Stimulated activated CD8-positive, alpha-beta memory T cell treated with anti-CD3 and anti-CD28 coated beads, Interleukin-15, amount 100 ng/mL, for 4 hours (primary cell): ENCODE results near the gene SERTAD1.

Source experiments
- DNase-seq, 2 donors: peaks; one replicate each; pipeline ENCODE4 v3.0.0-alpha.2; 2020; ENCODE audit warnings: low read depth in 2 of 2

Gene SERTAD1

DNA sequence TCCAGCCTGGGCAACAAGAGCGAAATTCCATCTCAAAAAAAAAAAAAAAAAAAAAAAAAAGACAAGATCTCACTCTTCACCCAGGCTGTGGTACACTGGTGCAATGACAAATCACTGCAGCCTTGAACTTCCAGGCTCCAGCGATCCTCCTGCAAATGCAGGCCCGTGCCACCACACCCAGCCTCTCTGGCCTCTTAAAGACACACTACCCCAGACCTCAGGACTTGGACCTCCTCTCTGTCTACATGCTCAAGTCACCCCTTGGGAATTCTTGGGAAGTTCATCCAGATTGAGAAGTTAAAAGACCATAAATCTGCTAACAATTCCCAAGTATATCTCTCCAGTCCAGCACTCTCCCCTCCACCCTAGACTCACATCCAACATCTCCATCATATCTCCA, 25.2 kb downstream of the SERTAD1 start:
- no peak for DNase-seq

DNA sequence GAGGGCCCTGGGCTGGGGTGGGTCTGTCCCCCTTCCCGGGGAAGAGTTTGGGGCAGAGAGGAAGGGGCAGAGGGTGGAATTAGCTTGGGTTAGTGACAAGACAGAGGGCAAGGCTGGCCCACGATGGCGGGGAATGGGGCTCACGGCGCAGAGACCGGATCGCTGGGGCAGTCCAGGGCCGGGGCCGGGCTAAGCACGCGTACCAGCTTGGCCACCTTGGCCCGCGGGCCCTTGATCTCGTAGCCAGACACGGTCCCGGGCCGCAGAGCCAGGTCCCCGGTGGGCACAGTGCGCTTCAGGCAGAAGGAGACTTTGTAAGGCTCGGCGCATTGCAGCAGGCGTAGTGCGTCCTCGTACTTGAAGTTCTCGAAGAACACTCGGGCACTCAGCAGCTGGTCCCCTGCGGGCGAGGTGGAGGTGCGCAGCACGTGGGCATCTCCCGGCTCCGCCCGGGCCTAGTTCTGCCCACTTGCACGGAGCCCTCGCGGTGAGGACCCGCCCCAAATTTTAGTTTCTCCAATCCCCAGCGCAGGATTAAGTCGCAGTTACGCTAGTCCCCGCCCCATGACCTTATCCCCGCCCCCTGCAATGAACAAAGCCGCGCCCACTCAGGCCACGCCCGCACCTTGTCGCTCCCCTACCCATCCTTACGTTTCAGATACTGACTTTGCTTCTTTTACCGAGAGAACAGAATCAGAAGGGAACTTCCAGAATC, 27.2 kb downstream of the SERTAD1 start:
- peak in 1 of 2 donors; percentile 38 for DNase-seq

DNA sequence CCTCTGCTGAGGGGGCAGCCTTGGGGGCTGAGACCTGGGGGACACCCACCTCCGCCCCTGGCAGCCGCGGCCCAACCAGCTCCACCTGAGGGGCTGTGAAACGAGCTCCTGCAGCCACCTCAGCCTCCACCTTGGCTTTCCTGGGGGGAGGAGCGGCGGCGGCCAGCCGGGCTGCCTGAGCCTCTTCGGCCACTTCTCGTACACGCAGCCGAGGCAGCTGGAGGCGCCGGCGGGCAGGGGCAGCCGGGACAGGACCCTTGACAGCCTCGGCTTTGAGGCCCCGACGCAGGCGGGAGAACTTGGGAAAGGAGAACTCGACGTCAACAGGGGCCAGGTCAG, 28.3 kb downstream of the SERTAD1 start:
- no peak for DNase-seq

DNA sequence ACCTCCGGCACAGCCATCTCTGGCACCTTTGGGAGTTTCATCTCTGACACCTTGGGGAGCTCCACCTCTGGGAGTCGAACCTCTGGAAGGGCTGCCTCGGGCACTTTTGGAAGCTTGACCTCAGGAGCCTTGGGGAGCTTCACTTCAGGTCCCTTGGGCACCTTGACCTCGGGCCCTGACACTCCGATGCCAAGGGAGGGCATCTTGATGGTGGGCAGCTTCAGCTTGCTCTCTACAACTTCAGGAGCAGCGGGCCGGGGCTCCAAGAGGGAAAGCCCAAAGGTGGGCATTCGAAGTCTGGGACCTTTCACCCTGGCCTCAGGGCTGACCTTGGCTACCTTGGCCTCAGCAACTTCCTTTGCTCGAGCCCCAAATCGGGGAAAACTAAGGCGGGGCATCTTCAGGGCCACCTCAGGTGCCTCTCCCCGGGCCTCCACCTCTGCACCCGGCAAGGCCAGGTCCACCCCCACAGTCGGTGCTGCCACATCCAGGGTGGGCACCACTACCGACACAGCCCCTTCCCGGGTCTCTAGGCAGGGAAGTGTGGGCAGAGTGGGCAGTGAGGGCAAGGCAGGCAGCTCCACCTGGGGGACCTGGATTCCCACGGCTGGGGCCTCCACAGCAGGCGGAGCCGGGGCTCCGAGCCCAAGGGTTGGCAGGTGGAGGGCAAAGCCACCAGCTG, 28.8 kb downstream of the SERTAD1 start:
- no peak for DNase-seq

DNA sequence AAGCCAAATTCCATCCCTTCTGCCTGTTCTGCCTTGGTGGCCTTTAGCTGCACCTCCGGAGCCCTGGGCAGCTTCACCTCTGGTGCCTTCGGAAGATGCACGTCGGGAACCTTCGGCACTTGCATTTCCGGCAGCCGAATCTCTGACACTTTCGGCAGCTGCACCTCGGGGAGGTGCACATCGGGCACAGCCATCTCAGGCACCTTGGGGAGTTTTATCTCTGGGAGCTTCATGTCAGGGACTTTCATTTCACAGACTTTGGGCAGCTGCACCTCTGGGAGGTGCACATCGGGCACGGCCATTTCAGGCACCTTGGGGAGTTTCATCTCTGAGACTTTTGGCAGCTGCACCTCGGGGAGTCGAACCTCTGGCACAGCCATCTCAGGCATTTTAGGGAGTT, 29.8 kb downstream of the SERTAD1 start:
- DNase-seq: no peak

DNA sequence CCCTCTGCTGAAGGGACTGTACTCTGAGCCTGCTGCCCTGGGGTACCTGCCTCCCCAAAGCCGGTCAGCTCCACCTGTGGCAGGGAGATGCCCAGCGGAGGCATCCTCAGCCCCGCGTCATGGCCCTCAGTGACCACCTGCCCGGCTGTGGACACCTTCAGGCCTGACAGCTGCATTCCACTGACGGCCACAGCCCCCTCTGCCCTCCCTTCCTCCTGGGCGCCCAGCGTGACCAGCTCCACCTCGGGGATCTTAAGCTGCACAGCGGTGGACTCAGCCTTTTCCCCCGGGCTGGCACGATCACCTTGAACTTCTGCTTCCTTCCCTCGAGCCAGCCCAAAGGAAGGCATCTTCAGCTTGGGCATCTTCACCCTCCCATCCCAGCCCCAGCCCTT, 31.0 kb downstream of the SERTAD1 start:
- no peak for DNase-seq

DNA sequence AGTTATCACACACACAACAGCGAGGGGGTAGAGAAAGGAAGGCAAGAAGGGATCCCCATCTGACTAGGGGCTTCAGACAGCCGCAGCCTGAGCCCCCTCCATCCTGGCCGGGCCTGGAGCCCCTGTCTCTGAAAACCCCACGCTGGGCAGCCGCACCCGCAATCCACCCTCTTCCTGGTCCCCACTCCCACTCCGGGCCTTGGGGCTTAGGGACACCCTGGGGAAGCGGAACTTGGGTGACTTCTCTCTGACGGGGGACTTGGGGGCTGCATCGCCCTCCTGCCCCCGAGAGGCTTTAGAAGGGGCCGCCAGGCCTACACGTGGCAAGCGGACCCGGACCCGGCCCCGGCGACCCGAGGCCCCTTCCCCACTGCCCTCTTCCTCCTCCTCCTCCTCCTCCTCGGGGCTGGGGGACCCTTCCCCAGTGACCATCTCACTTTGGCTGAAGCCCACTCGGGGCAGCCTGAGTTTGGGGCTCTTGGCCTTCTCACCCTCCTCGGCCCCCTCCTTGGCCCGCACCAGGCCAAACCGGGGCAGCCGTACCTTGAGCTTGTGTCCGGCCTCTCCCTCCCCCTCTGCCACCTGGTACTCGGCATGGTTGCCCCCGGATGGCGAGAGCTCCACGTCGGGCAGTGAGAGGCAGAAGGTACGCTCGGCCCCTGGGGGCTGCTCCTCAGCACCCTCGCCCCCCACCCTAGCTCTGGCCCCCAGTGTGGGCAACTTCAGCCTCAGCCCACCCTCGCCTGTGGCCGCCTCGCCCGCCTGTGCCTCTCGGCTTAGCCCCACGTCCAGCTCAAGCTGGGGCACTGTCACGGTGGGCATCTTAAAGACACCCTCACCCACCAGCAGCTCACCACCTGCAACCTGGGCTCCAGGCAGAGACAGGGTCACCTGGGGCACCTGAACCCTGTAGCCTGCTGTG, 31.6 kb downstream of the SERTAD1 start:
- no peak for DNase-seq

DNA sequence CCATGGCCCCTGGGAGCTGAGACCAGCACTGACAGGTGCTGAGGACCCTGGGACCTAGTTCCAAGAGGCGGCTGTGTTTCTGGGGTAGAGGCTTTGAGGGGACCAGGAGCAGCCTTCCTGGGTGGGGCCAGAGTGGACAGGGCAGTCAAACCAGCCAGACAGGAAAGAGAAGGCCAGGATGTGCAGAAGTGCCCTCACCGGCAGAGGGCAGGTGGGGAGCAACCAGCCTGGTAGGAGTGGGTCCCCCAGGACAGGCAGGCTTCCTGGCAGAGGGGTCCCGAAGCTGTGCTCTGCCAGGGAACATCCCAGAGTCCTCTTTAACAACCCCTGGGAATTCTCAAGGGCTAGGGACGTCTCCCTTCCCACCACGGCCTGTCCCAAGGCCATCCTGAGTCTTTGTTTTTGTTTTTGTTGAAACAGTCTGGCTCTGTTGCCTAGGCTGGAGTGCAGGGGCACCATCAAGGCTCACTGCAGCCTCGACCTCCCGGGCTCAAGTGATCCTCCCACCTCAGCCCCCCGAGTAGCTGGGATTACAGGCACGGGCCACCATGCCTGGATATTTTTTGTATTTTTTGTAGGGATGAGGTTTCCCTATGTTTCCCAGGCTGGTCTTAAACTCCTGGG, 32.8 kb downstream of the SERTAD1 start:
- DNase-seq: no peak

DNA sequence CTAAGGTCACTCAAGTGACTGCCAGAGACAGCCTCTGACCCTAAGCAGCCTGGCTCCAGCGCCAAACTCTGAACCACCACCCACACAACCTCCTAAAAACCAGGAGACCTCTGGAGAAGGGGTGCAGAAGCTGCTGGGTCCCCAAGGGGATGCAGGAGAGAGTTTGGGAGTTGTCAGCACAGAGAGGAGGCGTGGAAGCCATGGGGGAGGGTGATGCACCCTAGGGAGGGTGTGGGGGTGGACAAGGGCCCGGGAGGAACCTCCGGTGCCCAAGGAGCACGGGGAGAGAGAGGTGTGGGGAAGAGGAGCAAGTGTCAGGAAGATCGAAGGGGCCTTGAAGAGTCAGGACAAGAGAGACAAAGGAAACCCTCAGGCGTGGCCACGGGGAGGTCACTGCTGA, 33.7 kb downstream of the SERTAD1 start:
- no peak for DNase-seq

DNA sequence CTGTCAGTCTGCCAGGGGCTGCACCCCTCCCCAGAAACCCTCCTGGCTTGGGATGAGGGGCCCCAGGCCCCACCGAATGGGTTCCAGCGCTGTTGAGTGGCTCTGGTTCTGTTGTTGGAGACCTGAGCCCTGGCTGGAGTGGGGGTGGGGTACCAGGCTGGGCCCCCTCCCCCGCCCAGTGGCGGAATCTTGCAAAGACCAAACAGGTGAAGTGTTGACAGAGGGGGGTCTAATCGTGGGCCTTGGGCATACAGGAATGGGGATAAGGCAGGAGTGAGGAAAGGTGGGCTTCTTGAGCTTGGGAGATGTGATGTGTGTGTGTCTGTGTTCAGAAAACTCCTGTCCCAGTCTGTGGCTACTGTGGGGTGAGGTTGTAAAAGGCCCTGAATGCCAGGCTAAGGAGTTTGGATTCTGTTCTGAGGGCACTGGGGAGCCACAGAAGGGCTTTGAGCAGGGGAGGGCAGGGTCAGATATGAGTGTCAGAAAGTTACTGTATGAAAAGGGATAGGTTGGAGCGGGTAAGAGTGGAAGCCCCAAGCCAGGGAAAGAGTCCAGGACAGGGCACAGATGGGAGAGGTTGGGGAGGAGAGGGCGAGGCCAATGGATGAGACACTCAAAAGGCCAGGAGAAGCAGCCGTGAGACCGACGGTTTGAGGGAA, 35.6 kb downstream of the SERTAD1 start, which contains the start of gene HIPK4:
Gene HIPK4 (minus strand): TSS at position 98 of the 659 bp plus-strand sequence. CDS start 279 bp downstream, outside the sequence.
- no peak for DNase-seq

DNA sequence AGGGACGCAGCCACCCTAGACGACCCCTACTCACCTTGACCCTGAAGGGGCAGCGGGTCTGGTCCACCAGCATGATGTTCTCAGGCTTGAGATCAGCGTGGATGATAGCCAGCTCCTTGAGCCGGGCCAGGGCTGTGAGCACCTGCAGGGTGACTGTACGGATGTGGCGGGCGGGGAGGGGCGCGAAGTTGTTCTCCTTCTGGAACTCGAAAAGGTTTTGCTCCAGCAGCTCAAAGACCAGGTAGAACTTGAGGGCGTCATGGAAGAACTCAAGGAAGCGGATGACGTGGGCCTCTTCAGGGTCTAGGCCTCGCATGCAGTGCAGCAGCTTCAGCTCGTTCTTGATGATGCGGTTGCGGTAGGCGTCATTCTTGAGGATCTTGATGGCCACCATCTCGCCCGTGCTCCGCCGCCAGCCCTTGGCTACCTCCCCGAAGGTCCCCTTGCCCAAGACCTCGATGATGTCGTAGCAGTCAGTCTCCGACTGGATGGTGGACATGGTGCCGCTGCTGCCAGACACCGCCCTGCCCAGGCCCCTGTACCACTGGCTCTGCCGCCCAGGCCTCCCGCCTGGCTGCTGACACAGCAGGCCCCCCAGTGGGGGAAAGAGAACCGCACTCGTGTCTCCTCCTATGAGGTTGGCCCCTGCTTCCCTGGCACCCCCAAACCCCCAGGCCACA, 36.2 kb downstream of the SERTAD1 start:
- no peak for DNase-seq

DNA sequence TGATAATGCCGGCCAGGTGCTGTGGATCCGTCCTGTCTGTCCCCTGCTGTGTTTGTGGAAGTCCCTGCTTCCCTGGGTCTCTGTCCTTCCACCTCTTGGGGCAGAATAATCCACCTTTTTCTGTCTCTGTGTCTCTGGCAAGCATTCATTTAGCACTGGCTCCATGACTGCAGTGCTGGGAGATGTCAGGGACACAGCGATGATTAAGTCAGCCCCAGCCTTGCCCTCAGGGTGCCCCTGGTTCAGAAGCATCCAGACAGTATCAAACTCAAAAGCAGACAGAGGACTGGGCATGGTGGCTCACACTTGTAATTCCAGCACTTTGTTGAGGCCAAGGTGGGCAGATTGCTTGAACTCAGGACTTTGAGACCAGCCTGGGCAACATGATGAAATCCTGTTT, 37.3 kb downstream of the SERTAD1 start:
- DNase-seq: no peak

DNA sequence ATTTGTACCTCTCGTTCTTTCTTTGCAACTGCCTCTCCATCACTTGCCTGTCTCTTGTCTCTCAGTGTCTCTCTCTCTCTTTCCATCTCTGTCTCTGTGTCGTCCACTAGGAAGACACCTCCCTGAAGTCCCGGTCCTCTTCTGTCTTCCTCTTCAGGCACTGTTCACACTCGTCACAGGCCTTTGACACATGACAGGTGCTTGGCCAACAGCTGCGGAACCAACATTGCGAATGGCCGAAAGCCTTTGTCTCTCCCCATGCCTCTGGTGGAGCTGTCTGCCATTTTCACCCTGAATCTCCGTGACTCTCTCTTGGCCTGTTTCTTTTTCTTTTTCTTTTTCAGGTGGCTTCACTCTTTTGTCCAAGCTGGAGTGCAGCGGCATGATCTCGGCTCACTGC, 38.6 kb downstream of the SERTAD1 start:
- no peak for DNase-seq

DNA sequence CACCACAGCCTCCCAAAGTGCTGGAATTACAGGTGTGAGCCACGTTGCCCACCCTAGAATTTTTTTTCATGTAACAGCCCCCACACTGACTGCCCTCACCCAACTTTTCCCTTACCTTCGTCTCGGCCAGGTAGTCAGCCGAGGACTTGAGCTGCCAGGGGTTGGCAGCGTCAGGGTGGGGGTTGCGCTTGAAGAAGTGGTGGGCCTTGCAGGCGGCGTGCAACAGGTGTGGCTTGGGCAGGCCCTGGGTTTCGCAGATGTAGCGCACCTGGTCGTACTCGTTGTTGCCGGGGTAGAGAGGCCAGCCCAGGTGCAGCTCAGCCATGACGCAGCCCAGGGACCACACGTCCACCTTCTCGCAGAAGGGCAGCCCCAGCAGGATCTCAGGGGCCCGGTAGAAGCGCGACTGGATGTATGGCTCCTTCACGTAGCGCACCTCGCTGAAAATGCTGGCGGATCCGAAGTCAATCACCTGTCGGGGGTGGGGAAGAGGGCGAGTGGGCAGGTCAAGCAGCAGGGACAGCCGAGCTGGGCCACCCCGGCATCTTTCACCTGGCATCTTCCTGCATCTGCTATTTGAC, 42.0 kb downstream of the SERTAD1 start:
- DNase-seq: no peak

DNA sequence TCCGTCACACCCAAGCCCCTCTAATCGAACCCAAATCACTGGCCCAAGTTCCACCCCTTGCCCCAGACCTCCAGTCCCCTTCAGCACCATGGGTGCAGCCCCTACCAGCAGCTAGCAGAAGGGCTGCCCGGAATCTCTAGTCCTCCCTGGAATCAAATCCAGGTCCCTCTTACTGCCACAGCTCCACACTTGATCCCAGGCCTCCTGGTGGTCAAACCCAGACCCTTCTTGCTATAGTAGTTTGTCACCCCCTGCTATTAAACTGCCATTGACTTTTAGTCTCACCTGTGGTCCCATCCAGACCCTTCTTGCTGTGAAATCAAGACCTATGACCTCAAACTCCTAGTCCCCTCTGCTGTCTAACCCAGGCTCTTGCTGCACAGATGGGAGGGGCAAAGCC, 44.5 kb downstream of the SERTAD1 start:
- DNase-seq: no peak

DNA sequence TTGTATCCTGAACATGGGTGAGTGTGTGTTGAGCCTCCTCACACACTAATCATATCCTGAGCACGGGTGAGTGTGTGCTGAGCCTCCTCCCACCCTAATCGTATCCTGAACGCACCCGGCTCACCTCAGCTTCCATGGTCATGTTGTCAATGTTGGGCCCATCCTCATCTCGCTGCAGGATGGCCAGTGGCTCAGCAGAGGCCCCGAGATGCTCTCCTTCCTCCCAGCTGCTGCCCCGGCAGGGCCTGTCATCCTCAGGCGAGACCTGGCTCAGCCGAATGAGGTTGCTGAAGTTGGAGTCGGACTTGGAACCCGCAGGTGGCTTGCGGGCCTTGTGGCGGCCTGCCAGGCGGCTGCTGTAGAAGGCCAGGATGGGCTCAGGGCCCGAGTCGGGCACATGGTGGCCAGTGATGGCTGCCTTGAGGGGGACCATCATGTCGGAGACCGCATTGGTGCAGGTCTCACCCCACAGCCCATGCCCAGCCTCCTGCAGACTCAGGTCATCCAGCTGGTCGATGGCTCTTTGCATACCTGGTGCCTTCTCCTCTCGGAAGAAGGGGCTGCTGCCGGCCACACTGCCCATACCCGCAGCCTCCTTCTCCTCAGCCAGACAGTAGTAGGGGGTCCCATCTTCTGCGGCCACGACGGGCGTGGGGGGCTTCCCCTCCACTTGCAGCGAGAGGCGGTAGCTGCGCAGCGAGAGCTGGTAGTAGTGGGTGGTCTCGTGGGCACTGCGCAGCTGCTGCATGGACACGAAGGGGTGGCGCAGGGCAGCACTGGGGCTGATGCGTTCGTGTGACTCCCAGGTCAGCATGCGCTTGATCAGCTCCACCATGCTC, 45.4 kb downstream of the SERTAD1 start:
- DNase-seq: no peak

DNA sequence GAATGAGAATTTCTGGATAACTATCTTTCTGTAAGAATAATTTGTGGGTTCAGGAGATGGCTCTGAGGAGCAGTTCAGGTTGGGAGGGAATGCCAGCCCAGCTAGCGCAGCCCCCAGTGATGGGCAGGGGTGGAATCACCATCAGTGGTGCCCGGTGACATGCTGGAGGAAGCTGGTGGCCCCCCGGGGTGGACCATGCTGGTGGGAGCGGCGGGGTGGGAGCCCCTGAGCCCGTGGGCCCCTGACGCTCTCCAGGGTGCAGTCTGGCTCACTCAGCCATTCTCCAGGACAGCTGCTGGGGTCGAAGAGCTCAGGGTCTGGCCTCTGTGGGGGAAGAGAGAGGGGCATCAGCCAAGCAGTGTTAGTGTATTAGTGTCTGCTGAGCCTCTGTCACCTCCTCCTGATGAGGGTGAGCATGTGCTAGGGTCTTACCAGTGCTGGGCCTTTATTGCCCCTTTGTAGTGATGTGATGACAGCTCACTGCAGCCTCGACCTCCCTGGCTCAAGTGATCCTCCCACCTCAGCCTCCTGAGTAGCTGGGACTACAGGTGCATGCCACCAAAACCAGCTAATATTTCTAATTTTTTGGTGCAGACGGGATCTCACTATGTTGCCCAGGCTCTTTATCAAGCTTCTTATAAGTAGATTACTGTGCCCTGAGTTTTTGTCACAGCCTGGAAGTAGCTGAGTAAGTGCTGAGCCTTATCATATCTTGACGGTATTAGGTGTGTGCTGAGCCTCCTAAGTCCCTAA, 46.2 kb downstream of the SERTAD1 start:
- no peak for DNase-seq

DNA sequence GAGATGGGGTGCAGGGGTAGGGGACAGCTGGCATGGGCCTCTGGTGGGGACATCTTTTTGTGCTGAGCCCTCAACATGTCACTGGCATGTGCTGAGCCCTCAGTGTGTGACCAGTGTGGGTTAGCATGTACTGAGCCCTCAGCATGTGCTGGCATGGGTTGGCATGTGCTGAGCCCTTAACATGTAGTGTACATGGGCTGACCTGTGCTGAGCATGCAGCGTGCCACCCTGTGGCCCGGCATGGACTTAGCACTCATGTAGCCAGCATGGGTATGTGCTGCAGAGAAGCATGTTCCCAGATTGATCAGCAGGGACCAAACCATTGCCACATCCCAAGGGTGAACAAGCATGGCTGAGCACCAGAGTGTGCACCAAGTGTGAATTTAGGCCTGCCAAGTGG, 47.3 kb downstream of the SERTAD1 start:
- DNase-seq: no peak

DNA sequence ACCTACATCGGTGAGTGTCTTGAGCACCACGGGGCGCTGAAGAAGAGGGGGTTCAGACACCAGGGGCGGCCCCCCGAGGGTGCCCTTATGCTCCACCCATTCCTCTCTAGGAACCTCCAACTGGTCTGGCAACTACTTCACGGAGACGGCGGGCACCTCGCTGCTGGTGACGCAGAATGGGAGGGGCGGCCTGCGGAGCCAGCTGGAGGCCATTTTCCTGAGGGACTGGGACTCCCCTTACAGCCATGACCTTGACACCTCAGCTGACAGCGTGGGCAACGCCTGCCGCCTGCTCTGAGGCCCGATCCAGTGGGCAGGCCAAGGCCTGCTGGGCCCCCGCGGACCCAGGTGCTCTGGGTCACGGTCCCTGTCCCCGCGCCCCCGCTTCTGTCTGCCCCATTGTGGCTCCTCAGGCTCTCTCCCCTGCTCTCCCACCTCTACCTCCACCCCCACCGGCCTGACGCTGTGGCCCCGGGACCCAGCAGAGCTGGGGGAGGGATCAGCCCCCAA, 47.9 kb downstream of the SERTAD1 start:
- no peak for DNase-seq
